Measurements from ENCODE around the gene CIB4.

CIB4 gene

DNA sequence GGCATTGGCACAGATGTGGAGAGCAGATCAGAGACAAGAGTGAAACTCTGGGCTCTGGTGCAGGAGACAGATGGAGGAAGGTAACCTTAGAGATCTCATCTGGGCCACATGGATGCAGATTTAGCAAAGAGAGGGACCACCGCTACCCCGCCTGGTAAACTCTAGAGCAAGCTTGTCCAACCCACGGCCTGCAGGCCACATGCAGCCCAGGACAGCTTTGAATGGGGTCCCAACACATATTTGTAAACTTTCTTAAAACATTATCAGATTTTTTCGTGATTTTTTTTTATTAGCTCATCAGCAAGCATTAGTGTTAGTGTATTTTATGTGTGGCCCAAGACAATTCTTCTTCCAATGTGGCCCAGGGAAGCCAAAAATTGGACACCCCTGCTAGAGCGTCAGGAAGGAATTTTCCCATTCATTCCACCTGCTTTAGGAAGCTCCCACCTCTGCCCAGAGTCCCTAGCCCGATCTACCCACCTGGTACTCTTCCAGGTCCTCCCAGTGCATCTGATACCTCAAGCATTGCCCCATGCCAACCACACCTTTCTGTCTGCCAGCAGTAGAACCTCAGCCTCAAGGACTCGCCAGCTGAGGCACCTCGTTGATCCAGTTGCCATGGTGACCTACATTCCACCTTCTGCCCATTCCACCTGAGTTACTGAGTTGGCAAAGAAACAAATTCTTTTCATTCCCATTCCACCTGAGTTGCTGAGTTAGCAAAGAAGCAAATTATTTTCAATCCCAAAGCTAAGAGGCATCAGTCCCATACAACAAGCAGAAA, at the start of gene CIB4:
Gene CIB4 (minus strand): TSS at position 586 of the 784 bp plus-strand sequence. CDS start 52 bp downstream, at position 534.
- DNase-seq (ENCODE audit: low spot score) = no peak

DNA sequence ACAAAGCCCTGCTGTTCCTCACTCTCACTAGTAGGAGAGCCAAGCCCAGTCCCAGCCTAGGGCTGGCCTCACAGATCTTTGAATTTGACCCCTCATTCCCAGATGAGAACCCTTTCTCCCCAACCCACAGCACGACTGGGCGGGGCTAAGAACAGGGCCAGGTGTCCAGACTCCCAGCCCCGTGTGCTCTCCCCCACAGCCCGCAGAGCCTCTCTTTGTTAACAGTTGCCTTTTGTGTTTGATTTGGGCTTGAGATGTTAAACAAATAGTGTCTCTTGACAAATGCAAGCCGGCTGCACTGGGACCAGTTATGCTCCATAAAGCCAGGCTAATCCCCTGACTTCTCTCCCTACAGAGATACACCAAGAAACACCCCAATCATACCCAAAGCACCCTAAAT, 46.6 kb upstream of the CIB4 start:
- no peak for DNase-seq (ENCODE audit: low spot score)

DNA sequence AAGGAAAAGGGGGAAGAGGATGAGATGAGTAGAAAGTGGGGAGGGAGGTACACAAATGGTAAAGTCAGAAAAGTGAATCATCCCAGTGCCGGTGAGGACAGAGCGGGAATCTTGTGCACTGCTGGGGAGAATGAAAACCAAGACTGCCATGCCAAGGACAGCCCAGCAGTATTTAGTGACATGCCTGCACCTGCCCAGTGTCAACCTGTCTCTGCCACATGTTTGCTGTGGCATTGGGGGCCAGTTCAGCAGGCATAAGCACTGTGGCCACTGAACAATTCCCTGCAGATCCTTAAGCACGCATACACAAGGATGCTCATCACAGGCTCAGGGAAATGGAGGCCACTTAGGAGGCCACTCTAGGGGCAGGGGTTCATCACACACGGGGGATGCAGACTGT, 46.2 kb upstream of the CIB4 start:
- DNase-seq (ENCODE audit: low spot score) = no peak

DNA sequence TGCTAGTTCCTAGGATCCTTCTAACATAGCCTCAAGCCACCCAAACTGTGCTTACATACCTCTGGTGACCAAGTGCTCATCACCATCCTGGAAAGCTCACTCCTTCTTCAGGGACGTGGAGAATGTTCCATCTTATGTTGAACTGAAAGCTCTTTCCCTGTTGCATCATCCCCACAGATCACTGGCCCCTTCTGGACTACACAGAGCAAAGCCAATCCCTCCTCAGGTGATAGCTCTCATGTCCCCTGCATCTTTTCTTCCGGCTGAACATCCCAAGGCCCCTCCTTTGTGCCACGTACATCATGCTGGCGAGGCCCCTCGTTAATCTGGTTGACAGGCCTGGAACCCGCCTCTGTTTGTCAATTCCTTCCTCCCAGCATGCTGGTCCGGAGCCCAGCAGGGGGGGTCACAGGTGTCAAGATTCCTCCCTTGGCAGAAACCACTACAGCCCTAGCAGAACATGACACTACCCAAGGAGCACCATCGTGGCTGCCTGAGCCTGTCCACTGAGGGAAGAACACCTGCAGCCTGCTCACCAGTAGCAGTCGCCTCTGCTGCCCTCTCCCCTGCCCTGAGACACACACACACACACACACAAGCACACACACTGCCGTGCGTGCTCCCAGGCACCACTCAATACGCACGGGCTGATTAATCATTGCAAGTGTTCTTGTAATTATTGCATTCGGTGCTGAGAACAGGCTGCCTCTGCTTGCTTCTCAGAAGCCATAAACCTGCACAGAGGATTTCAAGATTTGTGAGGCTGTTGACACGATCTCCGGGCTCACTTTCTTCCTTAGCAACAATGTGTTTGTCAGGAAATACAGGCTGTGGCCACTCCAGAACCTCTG, 45.0 kb upstream of the CIB4 start:
- no peak for DNase-seq (ENCODE audit: low spot score)

DNA sequence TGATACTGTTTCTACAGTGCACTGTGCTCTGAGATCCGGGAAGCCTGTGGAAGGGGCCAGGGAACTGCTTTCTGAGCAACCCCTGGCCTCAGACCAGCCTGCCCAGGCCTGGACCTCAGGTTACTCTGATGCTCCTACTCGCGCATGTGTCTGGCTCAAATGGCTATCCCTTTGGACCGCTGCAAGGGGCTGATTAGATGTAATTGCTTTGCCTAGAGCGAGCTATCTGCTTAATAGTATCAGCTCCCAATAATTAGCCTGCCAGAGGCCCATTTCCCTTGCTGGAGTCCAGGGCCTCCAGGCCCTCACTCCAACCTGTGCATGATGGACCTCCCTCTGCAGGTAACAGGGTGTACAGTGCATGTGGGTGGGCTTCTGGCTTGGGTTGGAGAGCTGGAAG, 44.2 kb upstream of the CIB4 start:
- DNase-seq (ENCODE audit: low spot score) = no peak

DNA sequence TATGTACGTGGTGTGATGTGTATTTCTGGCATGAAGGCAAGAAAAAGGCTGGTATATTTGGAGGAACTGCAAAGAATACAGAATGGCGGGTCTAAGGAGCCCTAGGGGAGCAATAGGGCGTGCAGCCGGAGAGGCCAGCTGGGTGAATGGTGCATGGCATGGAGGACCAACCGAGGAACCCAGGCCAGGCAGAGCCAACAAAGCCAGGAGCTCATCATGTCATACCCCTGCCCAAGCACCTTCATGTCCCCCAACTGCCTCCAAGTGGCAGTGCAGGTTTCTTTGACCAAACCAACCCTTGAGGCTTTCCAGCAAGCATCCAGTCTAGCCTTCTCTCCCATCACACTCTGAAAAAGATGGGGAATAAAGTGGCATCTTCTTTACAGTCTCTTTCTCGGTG, 42.4 kb upstream of the CIB4 start:
- DNase-seq (ENCODE audit: low spot score) = no peak

DNA sequence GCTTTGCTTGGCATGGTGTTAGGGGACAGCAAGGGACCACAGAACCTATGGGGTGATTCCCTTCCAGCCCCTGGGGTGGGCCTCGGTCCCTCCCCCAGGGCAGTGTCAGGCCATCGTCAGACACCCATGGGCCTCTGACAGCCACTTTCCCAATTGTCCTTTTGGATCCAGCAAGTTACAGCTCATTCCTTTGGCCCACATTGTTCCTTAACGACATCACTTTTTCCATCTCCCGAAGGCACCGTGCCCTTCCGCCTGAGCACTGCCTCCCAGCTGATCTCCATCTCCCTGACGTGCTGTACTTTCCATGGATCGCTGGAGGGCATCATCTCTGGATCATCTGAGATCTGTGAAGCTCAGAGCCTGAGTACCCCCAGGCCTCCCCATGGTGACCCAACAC, 41.0 kb upstream of the CIB4 start:
- no peak for DNase-seq (ENCODE audit: low spot score)

DNA sequence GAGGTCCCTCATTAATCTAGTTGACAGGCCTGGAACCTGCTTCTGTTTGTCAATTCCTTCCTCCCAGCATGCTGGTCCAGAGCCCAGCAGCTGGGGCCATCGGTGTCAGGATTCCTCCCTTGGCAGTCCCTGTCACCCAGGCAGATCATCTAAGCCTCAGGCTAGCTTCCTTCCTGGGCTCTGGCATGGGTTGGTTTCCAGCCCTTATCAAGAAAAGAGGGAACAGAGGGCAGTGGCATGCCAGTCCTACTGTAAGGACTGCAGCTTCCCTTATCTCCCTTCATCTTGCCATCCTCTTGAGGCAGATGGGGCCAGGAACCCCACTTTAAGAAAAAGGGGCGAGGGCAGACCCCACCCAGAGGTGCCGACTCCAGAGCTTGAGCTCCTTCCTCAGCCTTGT, 40.5 kb upstream of the CIB4 start:
- no peak for DNase-seq (ENCODE audit: low spot score)

DNA sequence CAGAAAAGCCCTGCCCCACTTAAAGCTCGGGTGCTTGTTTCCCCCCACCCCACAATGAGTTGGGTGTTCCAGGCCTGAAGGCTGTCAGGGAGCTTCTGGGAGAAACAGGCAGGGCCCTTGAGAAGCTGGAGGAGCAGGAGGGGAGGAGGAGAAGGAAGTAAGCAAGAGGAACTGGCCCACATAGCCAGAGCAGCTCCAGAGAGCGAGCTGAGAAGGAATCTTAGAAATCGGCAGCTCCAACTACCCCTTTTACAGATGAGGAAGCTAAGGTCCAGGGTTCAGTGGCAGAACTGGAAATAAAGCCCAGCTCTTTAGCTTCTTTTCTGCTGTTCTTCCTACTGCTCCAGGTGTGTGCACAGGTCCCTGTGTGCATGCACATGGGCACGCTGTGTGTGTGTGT, 38.7 kb upstream of the CIB4 start:
- DNase-seq (ENCODE audit: low spot score) = no peak

DNA sequence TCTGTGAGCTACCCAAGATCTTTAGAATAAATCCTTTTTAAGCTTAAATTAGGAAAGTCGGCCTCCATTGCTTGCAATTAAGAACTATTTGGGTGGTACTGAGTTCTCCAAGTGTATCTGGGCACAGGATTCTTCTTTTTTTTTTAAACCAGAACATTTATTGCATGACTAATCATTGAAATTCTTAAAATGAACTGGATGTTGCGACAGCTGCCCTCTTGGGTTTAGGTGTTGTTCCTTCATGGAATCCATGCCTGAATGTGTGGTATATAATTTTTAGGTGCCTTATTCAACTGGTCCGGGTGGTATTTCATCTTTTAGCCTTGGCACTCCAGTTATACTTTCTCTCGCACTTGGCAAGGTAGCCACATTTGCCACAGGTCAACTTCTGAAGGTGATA, 36.9 kb upstream of the CIB4 start:
- DNase-seq (ENCODE audit: low spot score) = no peak

DNA sequence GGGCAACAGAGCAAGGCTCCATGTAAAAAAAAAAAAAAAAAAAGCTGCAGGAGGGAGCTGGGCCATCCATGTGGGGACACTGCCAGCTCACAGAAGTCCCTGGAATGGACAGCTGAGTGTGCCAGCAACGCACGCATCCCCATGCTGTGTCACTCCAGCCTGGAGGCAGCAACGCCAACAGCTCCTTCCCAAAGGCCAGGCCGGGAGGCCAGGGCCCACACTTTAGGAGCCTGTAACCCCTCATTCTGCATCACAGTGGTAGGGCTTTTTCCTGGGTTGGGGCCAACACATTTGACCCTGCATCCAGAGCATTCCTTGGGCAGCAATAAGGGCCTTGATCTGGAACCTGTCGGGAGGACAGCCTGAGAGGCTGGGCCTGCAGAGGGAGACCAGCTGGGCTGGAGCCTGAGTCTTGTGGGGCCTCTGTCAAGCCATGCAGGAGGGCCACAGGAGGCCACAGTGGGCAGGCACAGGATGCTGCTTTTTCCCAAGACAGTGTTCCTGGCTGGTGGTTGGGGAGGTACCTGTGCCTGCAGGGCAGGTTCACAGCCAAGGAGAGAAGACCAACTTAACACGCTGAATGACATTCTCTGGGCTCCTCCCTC, 34.6 kb upstream of the CIB4 start:
- no peak for DNase-seq (ENCODE audit: low spot score)

DNA sequence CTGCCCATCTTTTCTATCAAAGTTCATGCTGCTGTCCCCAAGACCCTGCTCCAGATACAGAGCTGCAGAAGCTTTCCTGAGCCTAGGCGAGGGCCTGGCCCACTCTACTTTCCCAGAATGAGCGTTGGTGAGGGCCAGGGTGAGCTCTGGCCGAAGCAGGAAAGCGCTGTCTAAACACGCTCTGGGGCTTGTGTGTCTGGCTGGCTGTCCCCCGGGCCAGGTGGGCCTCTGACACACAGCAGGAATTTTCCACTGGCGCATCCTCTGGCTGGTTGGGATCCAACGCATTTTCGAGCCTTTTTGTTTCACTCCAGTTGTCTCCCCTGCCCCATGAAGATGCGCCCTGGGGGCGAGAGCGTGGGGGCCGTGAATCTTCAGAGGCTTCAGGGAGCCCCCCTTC, 33.6 kb upstream of the CIB4 start:
- DNase-seq (ENCODE audit: low spot score) = no peak

DNA sequence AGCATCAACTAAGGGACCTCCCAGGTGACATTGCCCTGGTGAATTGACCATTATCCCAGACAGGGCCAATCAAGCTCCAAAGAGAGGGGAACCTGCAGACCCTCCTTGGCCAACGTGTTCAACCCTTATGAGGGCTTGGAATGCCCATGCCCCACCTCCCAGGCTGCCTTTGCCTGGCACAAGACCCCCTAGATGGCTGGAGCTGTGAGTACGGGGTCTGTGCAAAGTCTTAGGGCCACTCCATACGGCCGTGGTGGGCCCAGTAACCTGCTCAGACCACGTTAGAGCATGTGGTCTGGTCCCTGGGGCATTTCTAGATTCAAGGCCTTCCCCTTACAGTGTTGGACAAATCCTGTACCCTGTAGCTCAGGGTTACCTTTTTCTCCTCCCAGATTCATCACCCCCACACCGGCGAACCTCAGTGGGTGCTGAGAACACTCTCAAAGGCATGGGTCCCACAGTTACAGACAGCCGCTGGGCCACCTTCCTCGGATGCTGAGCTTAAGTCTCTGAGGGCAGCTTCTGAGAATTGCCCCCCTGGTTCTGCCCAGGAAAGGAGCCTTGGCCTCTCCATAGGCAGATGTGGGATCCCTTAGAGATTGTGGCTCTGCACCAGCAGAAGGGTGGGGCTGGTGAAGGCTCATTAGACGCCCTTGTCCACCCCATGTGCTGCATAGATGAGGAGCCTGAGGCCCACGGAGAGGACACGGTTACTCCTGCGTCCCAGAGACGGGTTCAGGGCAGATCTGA, 33.0 kb upstream of the CIB4 start:
- no peak for DNase-seq (ENCODE audit: low spot score)

DNA sequence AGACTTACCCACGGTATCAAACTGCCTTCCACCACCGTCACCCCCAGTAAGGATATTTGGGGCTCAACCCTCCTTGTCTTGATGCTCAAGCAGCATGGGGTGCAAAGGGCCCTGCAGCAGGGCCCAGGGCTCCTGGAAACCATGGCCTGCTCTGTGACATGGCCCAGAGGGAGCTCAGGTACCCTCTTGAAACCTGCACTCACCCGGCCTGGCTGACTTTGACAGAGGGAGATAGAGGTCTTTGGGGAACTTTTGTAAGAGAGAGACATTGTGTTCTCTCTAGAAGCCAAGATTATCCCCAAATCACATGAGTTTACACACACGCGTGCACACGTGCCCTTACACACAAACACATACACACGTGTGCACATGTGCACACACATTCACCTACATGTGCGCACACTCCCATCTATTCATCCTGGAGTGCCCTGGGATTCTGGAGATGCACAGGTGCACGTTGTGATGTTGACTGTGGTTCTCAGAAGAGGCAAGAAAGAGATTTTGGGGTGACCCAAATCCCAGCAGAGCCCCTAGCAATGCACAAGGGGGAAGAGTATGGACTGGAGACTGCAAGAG, 31.7 kb upstream of the CIB4 start:
- DNase-seq (ENCODE audit: low spot score) = no peak

DNA sequence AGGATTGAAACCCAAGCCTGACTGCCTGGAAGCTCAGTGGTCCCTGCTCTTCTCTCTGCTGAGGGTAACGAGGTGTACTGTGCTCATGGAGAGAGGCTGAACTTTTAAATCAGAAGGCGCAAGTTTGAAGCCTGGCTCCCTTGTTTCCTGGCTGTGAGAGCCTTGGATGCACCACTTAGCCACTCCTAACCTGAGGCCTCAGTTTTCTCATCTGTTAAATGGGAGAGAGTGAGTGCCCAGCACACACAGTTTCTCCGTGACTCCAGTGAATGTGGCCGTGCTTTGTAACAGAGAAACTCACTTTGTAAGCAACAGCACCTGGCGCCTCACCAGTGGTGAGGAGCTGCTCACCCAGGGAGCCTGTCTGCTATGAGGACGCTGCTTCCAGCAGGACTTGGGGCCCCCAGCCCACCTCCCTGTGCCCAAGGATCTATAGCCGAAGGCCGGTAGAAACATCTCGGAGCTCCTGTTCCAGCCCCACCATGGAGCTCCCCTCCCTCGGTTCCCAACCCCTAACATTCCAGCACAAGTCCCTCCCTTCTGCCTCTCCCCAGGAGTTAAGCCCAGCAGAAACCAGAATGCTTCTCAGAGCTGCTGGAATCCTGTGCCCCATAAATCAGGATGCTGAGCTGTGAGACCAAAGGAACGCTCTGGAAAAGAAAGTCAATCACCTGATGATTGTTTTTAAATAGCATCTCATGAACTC, 31.1 kb upstream of the CIB4 start:
- no peak for DNase-seq (ENCODE audit: low spot score)

DNA sequence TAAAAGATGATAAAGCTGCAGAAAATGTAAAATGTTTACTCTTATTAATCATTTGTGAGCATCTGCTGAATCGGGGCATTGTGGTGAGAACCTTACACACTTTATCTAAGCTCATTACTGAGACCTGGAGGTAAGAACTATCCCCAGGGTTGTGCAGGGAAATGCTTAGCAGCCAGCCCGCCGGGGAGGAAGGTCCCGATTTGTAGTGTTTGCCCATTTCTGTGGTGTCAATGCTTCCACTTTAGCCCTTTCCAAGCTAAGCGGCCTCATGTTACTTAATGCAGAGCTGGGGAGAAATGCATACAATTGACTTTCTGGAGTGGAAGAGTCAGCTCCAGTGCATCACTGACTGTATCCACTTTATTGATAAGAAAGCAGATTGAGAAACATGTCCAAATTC, 30.5 kb upstream of the CIB4 start:
- no peak for DNase-seq (ENCODE audit: low spot score)

DNA sequence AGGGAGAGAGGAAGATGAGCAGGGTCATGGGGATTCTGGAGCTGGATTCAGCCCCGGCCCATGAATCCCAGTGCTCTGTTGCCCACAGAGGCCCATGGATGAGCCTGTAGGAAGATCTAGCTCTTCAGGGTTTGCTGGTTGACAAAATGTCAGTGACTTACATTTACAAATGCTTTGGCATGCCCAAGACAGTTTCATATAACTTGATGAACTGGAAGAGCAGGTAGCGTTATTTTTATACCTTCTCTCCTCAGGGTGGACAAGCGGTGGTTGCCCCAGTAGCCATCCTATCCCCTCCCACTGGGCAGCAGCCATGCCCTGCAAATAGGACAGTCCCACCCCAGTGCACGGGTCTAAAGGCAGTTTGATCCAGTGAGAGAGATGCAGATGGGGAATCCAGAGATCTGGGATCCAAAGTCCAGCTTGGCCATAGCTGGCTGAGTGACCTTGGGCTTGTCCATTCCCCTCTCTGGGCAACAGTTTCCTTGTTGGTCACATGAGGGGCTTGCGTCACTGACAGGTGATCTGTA, 29.8 kb upstream of the CIB4 start:
- DNase-seq (ENCODE audit: low spot score) = no peak

DNA sequence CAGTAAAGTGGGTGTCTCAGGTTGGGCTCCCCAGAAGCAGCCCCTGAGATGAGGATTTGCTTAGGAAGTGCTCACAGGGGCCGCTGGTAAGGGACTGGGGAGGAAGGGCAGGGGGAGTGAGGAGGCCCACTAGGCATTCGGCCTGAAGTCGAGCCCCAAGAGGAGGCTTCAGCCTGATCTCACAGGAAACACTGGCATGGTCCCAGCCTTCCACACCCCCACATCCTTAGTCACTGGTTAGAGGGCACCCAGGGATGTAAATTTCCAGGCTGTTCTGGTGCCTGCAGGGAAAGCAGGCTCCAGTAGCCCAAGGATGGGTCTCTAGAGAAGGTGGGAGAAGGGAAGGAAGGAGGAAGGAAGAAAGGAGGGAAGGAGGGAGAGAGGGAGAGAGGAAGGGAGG, 29.0 kb upstream of the CIB4 start:
- no peak for DNase-seq (ENCODE audit: low spot score)

DNA sequence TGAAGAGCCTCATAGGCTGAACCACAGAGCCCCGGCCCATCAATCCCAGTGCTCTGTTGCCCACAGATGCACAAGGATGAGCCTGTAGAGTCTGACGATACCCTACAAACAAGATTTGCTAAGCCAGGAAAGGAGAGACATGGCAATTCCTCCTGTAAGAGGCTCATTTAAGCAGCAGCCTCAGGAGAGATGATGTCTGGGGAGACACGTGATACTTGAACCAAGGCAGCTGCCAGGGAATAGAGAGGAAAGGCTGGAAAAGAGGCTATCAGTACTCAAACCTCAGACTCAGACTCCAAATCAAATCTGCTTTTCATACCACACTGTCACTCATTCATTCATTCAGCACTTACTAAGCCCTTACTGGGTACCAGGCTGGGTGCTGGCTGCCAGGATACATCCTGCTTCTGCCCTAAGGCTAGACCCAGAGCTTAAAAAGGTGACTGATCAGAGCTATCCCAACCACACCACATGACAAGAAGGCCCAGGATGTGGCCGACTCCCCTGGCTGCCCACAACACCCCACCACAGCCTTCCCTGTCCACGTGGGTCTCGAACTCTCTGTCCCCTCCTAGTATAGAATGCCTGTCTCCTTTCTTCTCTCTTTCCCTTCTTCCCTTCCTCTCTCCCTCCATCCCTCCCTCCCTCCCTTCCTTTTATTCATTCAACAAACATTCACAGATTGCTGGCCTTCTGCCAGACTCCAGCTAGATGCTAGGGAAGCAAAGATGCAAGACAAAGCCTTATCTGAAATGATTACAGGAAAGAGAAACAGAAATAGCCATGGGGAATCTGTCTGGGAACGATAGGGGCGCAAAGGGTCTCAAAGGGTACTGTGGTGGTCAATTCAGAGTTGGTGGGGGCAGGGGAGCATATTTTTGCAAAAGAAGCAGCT, 27.9 kb upstream of the CIB4 start:
- DNase-seq (ENCODE audit: low spot score) = no peak

DNA sequence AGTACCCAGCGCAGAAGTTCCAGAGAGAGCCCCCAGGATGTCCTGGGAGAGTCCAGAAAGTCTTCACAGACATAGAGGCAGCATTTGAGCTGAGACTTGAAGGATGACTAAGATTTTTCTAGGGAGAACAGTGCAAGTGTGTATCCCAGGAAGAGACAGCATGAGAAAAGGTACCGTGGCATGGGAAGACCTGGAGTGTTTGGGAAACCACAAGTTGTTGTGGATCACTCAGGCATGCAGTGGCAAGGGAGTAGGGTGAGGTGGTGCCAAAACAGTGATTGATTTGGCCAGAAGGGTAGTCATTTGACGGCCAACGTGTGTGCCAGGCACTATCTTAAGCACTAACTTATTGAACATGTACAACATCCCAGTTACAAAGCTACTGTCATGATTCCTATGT, 26.9 kb upstream of the CIB4 start:
- no peak for DNase-seq (ENCODE audit: low spot score)

All from putamen (tissue), 1 donor.